Neutrophil (primary cell): ENCODE measurements around the gene ECE1.

ENCODE experiments used
- H3K27ac ChIP-seq: fragments of 200-600 bp; sonication (generic); 2 replicates; pipeline ENCODE4 v1.5.1; 2016; ENCODE audit warnings: mild to moderate bottlenecking, moderate library complexity
- H3K27me3 ChIP-seq: fragments of 200-600 bp; sonication (generic); 2 replicates; pipeline ENCODE4 v1.6.0; 2016; ENCODE audit warnings: mild to moderate bottlenecking
- H3K36me3 ChIP-seq: fragments of 200-600 bp; sonication (generic); 2 replicates; pipeline ENCODE4 v1.5.1; 2017
- H3K4me1 ChIP-seq, 2 experiments: fragments of 200-600 bp in 1 of 2; sonication (generic) in 1 of 2; 1 replicate in 1 of 2; 2 replicates in 1 of 2; pipeline versions ENCODE4 v1.5.1 to v1.6.1; 2013 to 2016; ENCODE audit warnings: low read depth in 1 of 2, low read length in 1 of 2, mild to moderate bottlenecking in 1 of 2, moderate library complexity in 1 of 2; ENCODE audit not compliant: control insufficient read depth in 1 of 2, insufficient read depth in 1 of 2
- H3K4me3 ChIP-seq, 2 experiments: fragments of 200-600 bp in 1 of 2; sonication (generic) in 1 of 2; 1 replicate in 1 of 2; 2 replicates in 1 of 2; pipeline ENCODE4 v1.5.1; 2013 to 2016; ENCODE audit warnings: low read depth in 1 of 2, low read length in 1 of 2, mild to moderate bottlenecking in 1 of 2, moderate library complexity in 1 of 2
- H3K9me3 ChIP-seq: fragments of 200-600 bp; sonication (generic); 2 replicates; pipeline ENCODE4 v1.5.1; 2016
- TF ChIP-seq, protein P1 (sequence below): fragments of 200-600 bp; sonication (generic); IDR thresholded peaks from 2 replicates; pipeline ENCODE4 v1.5.1; 2016; ENCODE audit warnings: antibody characterized with exemption

Gene ECE1

DNA sequence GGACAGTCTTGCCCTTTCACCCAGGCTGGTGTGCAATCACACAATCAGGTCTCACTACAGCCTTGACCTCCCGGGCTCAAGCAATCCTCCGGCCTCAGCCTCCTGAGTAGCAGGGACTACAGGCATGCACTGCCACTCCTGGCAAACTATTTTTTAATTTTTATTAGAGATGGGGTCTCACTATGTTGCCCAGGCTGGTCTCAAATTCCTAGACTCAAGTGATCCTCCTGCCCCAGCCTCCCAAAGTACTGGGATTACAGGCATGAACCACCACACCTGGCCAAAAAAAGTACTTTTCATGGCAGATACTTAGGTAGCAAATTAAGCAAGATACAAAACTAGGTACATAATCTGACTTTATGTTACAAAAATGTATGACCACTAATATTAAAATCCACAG is 121.8 kb downstream of the ECE1 start:
- TF ChIP-seq, protein P1, sequence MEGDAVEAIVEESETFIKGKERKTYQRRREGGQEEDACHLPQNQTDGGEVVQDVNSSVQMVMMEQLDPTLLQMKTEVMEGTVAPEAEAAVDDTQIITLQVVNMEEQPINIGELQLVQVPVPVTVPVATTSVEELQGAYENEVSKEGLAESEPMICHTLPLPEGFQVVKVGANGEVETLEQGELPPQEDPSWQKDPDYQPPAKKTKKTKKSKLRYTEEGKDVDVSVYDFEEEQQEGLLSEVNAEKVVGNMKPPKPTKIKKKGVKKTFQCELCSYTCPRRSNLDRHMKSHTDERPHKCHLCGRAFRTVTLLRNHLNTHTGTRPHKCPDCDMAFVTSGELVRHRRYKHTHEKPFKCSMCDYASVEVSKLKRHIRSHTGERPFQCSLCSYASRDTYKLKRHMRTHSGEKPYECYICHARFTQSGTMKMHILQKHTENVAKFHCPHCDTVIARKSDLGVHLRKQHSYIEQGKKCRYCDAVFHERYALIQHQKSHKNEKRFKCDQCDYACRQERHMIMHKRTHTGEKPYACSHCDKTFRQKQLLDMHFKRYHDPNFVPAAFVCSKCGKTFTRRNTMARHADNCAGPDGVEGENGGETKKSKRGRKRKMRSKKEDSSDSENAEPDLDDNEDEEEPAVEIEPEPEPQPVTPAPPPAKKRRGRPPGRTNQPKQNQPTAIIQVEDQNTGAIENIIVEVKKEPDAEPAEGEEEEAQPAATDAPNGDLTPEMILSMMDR, result no peak
- Histone ChIP-seq H3K36me3 (peaks cover 32% of the 10 kb centered on the region), H3K27me3 (no peaks in the 10 kb centered on the region), H3K27ac (no peak overlapping the region), H3K4me3 (no peak overlapping the region), H3K4me1 (peaks cover 1 to 7% of the 10 kb centered on the region in 2 experiments), H3K9me3 (no peaks in the 10 kb centered on the region)
